HG03039 (cell line): ENCODE measurements around the gene TCAF1.
"Not testable (repeated sequence)": the region's sequence is repeated elsewhere in the genome, so short reads cannot be mapped to it uniquely, and the experiment has no call there.

Experiments used
- ATAC-seq: cut with Tn5 transposase; IDR thresholded peaks from one replicate; pipeline ENCODE4 v1.9.1; 2021; ENCODE audit warnings: mild to moderate bottlenecking, moderate library complexity; ENCODE audit not compliant: unreplicated experiment

The TCAF1 gene

GRCh38 chr7:143902332-143902899 lies 440 bp upstream of the TCAF1 start:
- ATAC-seq = no peak

- ATAC-seq = peak; percentile 26
These were observed 676 bp downstream of the TCAF1 start for GRCh38 chr7:143901332-143901667.

- ATAC-seq = no peak
These were observed 1.7 kb downstream of the TCAF1 start for GRCh38 chr7:143900230-143900766.

GRCh38 chr7:143898810-143899209 lies 3.2 kb downstream of the TCAF1 start:
- ATAC-seq = no peak

- no peak for ATAC-seq
These were observed 5.3 kb downstream of the TCAF1 start for GRCh38 chr7:143896667-143897066.

GRCh38 chr7:143892527-143893300 lies 9.3 kb downstream of the TCAF1 start:
- ATAC-seq = peak; percentile 99

GRCh38 chr7:143891457-143891856 lies 10.5 kb downstream of the TCAF1 start:
- ATAC-seq = no peak

- ATAC-seq = no peak
These were observed 11.4 kb downstream of the TCAF1 start for GRCh38 chr7:143890558-143890957.

- ATAC-seq = no peak
These were observed 12.9 kb downstream of the TCAF1 start for GRCh38 chr7:143889068-143889467.

- ATAC-seq = no peak
These were observed 15.0 kb downstream of the TCAF1 start for GRCh38 chr7:143886826-143887477.

- ATAC-seq = no peak
These were observed 16.0 kb downstream of the TCAF1 start for GRCh38 chr7:143885951-143886350.

- ATAC-seq = peak; percentile 90
These were observed 16.9 kb downstream of the TCAF1 start for GRCh38 chr7:143884969-143885559.

- ATAC-seq = no peak
These were observed 17.6 kb downstream of the TCAF1 start for GRCh38 chr7:143884241-143884968.

- ATAC-seq = no peak
These were observed 19.3 kb downstream of the TCAF1 start for GRCh38 chr7:143882604-143883078.

GRCh38 chr7:143882020-143882603 lies 19.9 kb downstream of the TCAF1 start:
- no peak for ATAC-seq

- ATAC-seq = no peak
These were observed 23.1 kb downstream of the TCAF1 start for GRCh38 chr7:143878884-143879283.

GRCh38 chr7:143877098-143877497 lies 24.9 kb downstream of the TCAF1 start:
- no peak for ATAC-seq

- ATAC-seq = no peak
These were observed 25.8 kb downstream of the TCAF1 start for GRCh38 chr7:143876218-143876617.

- ATAC-seq = not testable (repeated sequence)
These were observed 28.7 kb downstream of the TCAF1 start for GRCh38 chr7:143873242-143873641.

GRCh38 chr7:143871534-143871933 lies 30.4 kb downstream of the TCAF1 start:
- not testable (repeated sequence) for ATAC-seq
